Stimulated activated CD8-positive, alpha-beta memory T cell treated with anti-CD3 and anti-CD28 coated beads, Interleukin-2, amount 100 ng/mL, for 1 hour (primary cell): Measurements from ENCODE around the gene KRTAP5-8.
"Not testable (repeated sequence)": the region's sequence is repeated elsewhere in the genome, so short reads cannot be mapped to it uniquely, and the experiment has no call there.

Source experiments
- DNase-seq, 2 donors: peaks; one replicate each; pipeline ENCODE4 v3.0.0-alpha.2; 2020; ENCODE audit warnings: low read depth in 2 of 2

The KRTAP5-8 gene

GRCh38 chr11:71543866-71544265, 6.0 kb downstream of the KRTAP5-8 start:
- DNase-seq, result no peak

- DNase-seq, result no peak
Measured at GRCh38 chr11:71544525-71545214, 6.8 kb downstream of the KRTAP5-8 start.

- no peak for DNase-seq
Measured at GRCh38 chr11:71545405-71545966, 7.7 kb downstream of the KRTAP5-8 start.

GRCh38 chr11:71548120-71548519, 10.3 kb downstream of the KRTAP5-8 start, which contains the start of gene KRTAP5-9:
Gene KRTAP5-9, plus strand, starts transcription at chr11:71548420. Its CDS starts 238 bp downstream, at chr11:71548658.
- no peak for DNase-seq

DNA sequence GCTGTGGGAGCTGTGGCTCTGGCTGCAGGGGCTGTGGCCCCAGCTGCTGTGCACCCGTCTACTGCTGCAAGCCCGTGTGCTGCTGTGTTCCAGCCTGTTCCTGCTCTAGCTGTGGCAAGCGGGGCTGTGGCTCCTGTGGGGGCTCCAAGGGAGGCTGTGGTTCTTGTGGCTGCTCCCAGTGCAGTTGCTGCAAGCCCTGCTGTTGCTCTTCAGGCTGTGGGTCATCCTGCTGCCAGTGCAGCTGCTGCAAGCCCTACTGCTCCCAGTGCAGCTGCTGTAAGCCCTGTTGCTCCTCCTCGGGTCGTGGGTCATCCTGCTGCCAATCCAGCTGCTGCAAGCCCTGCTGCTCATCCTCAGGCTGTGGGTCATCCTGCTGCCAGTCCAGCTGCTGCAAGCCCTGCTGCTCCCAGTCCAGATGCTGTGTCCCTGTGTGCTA, 10.9 kb downstream of the KRTAP5-8 start:
- DNase-seq, result no peak

DNA sequence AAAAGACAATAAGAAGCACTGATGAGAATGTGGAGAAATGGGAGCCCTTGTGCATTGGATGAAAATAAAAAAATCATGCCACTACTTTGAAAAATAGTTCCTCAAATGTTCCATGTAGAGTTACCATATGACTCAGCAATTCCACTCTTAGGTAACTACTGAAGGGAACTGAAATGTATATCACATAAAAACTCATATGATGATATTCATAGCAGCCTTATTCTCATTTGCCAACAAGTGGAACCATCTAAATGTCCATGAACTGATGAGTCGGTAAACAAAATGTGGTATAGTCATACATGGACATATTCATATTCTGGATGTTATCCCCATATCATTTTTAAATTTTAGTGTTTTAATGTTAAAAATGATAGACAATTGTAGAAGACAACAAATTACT, 13.9 kb downstream of the KRTAP5-8 start:
- no peak for DNase-seq

GRCh38 chr11:71554996-71555395, 17.2 kb downstream of the KRTAP5-8 start:
- no peak for DNase-seq

GRCh38 chr11:71555508-71555907, 17.7 kb downstream of the KRTAP5-8 start:
- DNase-seq, result no peak

GRCh38 chr11:71556018-71556417, 18.2 kb downstream of the KRTAP5-8 start:
- no peak for DNase-seq

- DNase-seq, result no peak
Measured at GRCh38 chr11:71557257-71557656, 19.4 kb downstream of the KRTAP5-8 start.

DNA sequence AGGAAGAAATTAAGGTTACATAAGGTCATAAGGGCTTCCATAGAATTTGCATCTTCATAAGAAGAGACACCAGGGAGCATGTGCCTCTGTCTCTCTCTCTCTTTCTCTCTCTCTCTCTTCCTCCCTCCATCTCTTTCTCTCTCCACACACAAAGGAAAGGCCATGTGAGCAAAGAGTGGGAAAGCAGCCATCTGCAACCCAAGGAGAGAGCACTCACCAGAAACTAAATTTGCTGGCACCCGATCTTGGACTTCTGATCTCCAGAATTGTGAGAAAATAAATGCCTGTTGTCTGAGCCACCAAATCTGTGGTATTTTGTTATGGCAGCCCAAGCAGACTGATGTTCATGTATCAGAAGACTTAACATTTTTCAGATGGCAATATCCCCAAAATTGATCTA, 21.2 kb downstream of the KRTAP5-8 start:
- no peak for DNase-seq

DNA sequence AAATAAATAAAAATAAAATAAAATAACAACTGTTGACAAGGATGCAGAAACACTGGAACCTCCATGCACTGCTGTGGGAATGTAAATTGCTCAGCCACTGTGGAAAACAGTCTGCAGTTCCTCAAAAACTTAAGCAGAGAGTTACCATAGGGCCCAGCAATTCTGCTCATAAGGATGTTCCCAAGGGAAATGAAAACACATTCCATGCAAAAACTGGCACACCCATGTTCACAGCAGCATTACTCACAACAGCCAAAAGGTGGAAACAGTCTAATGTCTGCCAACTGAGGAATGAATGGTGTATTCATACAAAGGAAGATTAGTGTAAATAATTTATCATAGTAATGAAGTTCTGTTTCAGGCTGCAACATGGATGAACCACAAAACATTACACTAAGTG, 24.3 kb downstream of the KRTAP5-8 start:
- no peak for DNase-seq

DNA sequence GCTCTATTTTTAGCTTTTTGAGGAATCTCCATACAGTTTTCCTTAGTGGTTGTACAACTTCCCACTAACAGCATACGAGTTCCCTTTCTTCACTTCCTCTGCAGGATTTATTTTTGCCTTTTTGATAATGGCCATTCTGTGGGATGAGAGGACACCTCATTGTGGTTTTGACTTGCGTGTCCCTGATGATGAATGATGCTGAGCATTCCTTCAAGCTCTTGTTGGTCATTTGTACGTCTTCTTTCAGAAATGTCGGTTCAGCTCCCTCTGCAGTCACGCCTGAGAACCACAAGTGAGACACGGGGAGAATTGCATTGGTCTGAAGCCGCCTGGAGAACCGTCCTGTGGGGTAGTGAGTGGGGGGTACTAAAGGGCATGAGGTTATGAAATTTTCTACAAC, 25.6 kb downstream of the KRTAP5-8 start:
- DNase-seq, result no peak

DNA sequence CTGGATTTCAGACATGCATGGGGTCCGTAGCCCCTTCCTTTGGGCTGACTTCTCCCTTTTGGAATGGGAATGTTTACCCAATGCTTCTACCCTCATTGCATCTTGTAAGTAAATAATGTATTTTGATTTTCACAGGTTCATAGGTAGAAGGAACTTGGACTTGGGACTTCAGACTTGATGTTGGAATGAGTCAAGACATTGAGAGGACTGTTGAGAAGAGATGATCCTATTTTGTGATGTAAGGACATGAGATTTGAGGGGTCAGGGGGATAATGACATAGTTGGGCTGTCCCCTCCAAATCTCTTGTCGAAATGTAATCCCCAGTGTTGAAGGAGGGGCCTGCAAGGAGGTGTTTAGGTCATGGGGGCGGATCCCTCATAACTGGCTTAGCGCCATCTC, 26.6 kb downstream of the KRTAP5-8 start:
- DNase-seq, result no peak

DNA sequence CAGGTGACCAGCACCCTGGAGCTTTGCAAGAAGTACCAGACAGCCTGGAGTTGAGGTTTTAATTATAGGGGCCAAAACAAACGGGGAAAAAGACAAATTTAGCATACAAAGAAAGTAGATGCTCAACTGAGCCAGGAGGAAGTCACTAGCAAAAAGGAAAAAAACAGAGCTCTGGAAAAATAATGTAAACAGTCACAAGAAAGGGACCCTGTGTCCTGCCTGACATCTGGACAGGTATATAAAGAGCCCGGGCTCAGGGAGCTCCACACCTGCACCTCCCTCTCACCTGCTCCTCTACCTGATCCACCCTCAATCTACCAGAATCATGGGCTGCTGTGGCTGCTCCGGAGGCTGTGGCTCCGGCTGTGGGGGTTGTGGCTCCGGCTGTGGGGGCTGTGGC, 27.4 kb downstream of the KRTAP5-8 start, which contains the start of gene KRTAP5-10:
Gene KRTAP5-10 (plus strand): TSS at position 301 of the 400 bp plus-strand sequence. CDS start 25 bp downstream, at position 326.
- DNase-seq, result no peak

- DNase-seq, result no peak
Measured at GRCh38 chr11:71566081-71566620, 28.3 kb downstream of the KRTAP5-8 start.

DNA sequence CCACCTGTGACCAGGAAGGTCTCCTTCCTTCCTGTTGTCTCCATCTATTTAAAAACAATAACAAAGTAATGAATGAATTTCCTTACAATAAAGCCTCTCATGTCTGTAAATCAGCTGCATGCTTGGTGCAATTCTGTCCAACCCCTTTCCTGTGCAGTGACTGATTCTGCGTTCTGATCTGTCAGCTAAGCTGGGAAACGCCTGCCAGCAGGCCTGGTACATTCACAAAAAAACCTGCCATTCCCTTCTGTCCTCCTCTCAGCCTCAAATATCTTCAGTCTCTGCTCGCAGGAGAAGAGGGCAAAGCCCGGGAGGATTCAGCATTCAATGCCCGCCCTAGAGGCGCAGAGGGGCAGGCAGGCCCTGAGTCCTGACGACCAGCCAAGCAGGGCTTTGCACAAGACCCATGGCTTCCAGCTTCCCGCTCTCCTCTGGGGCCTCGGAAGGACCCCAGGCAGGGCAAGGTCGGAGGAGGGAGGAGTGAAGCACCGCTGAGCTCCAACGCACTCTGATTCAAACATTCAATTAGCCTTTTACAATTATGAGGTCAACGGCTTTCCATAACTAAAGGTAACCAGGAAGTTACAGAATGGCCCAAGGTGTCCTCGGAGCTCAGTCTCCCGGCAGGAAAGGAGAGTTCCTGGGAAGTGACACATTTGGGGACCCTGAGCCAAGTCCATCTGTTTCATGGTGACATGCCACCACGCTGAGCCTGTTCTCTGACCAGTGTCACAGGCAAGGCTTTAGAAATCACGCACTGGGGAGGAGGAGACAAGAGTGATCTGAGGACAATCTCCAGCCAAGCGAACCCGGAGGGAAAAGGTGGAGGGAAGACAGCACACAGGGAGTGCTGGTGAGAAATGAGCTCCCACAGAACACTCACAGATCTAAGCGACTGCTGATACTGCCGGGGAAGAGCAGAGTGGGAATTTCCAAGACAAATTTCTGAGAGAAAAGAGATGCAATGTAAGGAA, 29.1 kb downstream of the KRTAP5-8 start:
- DNase-seq, result not testable (repeated sequence)

GRCh38 chr11:71567633-71568032, 29.8 kb downstream of the KRTAP5-8 start:
- DNase-seq, result not testable (repeated sequence)

GRCh38 chr11:71568704-71569349, 31.0 kb downstream of the KRTAP5-8 start:
- no peak for DNase-seq

DNA sequence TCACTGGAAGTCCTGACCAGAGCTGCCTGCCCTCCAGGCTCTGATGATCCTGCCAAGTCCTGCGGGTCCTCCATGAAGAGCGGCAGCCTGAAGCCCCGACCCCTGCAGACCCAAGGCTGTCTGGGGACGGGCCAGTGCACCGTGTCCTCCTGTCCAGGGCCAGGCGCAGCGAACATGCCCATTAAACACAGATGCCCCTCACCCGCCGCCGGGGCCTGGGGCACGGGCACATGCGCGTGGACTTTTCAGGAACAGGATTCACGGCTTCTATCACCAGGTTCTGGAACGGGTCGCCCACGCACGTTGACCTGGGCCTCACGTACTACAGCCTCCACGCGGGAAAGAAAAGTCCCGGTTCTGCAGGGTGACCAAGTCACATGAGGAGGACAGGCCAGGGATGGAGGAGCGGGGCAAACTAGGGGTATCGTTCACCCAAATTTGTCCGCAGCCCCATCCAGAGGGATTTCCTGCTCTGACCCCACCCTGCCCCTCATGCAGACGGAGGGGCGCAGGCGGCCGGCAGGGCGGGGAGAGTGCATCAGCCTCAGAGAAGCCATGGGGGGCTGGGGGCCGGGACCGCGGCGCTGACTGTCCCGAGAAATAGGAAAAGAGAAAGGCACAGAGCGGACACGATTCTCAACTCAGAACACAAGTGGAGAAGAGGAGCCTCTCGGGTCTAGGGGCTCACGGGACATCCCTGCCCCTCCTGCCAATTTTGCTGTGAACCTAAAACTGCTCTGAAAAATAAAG, 33.5 kb downstream of the KRTAP5-8 start:
- not testable (repeated sequence) for DNase-seq

GRCh38 chr11:71572811-71573210, 35.0 kb downstream of the KRTAP5-8 start:
- no peak for DNase-seq
